Testis (tissue), 3 donors: ENCODE data around the gene ZDHHC7. TPM values are rescaled to one million over a fixed set of nuclear protein-coding genes. Genes with fewer than 3 reads are reported as not detected.

Experiments used
- DNase-seq: peaks from one replicate; pipeline ENCODE4 v3.0.0-alpha.2; 2019
- H3K27ac ChIP-seq, 2 donors: fragments of 200-600 bp; sonication (generic); one replicate each; pipeline ENCODE4 v1.5.1; 2019
- H3K27me3 ChIP-seq: fragments of 200-600 bp; sonication (generic); one replicate; pipeline ENCODE4 v1.5.1; 2019
- H3K36me3 ChIP-seq: fragments of 200-600 bp; sonication (generic); one replicate; pipeline ENCODE4 v1.5.1; 2017; ENCODE audit warnings: low read depth; ENCODE audit errors: missing control alignments
- H3K4me1 ChIP-seq: fragments of 200-600 bp; sonication (generic); one replicate; pipeline ENCODE4 v1.5.1; 2019
- H3K4me3 ChIP-seq, 2 donors: fragments of 200-600 bp; sonication (generic); one replicate each; pipeline ENCODE4 v1.5.1; 2017 to 2019
- H3K9me3 ChIP-seq: fragments of 200-600 bp; sonication (generic); one replicate; pipeline ENCODE4 v1.5.1; 2017
- CTCF ChIP-seq, 3 experiments: fragments of 450-650 bp in 2 of 3; fragments of 200-600 bp in 1 of 3; sonication (generic) in 1 of 3; IDR thresholded peaks; one replicate each; pipeline ENCODE4 v1.5.1; 2016 to 2019; ENCODE audit warnings: antibody characterized with exemption in 3 of 3, mild to moderate bottlenecking in 2 of 3, moderate library complexity in 1 of 3
- POLR2A ChIP-seq: fragments of 450-650 bp; IDR thresholded peaks from one replicate; pipeline ENCODE4 v1.6.1; 2017; ENCODE audit warnings: antibody characterized with exemption, mild to moderate bottlenecking, moderate library complexity
- WGBS, 2 donors: methylation state at CpG; one replicate each; pipeline ENCODE4 v1.1.5; 2018; 5-methylcytosine and 5-hydroxymethylcytosine counted together
- intact Hi-C: fragments of 100-400 bp; cut with DNase I; formaldehyde crosslinking; loops from one replicate; pipeline ENCODE4 v1.15.1; 2023; ENCODE audit warnings: low total_unique reads
- polyA plus RNA-seq: library from polyadenylated mRNA; stranded (reverse); fragments of 350-450 nt; fragmentation: Illumina TruSeq; extraction: RNeasy Lipid Tissue Mini Kit (QIAGEN cat#74804); gene quantifications from one replicate; pipeline ENCODE4 v1.2.3, GENCODE V29; 2014; ENCODE audit warnings: low read depth, low replicate concordance; ENCODE audit not compliant: insufficient read depth
- total RNA-seq, 2 donors: library from RNA; depleted of rRNA; stranded (reverse); fragments of >200 nt; gene quantifications; one replicate each; pipeline ENCODE4 v1.2.3, GENCODE V29; 2016

ZDHHC7 gene
- total and polyA plus RNA-seq, 3 donors from 2014 or later: 29.4 to 42.7 (median 35.0) TPM

DNA sequence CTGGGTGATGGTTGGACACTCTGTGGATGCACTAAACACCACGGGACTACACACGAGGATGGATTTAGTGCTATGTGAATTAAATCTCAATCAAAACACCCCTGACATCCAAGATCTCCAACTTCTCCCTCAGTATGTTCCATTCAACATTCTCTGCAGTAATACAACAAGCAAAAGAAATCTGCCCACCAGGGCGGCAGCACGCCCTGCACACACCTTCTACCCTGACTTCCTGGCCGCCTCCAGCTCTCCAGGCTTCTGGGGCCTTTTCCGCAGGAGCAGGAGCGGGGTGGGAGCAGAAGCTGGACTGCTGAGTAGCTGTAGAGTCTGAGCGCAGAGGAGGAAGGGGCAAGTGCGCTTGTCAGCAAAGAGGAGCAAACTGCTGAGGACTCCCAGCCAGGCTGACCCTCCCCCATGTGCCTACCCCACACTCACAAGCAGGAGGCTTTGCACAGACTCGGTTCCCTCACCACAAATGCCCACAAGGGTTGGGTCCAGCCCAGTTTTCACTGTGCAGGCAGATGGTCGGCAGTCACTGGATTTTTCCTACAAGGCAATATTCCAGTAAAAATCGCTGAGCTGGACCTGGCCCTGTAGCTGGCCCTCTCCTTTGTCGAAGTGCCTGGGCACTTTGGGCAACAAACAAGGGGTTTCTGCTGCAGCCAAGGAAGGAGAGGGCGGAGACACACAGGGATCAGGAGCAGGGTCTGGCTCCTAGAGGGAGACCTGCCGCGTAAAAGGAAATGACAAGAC, 22.8 kb downstream of the ZDHHC7 start:
- Histone ChIP-seq H3K36me3 (no peaks in the 10 kb centered on the region), H3K4me1 (peaks cover 8% of the 10 kb centered on the region), H3K27ac (no peak overlapping the region), H3K27me3 (no peaks in the 10 kb centered on the region), H3K4me3 (no peak overlapping the region), H3K9me3 (no peaks in the 10 kb centered on the region)
- TF ChIP-seq POLR2A (no peak), CTCF (IDR thresholded peaks at IDR 0.05) (no peak)
- WGBS, 2 donors: 90 to 94% methylated on average over 12 to 16 of the region's 16 CpGs
- DNase-seq: no peak
- intact Hi-C loops: no loop called here

- no peaks in the 10 kb centered on the region for H3K9me3 ChIP-seq
- H3K27ac ChIP-seq: no peak overlapping the region
- H3K36me3 ChIP-seq: no peaks in the 10 kb centered on the region
- no peaks in the 10 kb centered on the region for H3K27me3 ChIP-seq
- H3K4me3 ChIP-seq: no peak overlapping the region
- TF ChIP-seq CTCF (IDR thresholded peaks at IDR 0.05) (no peak), POLR2A (no peak)
- 90 to 100% methylated on average over 1 of the region's 1 CpG for WGBS, 2 donors
- DNase-seq: no peak
- H3K4me1 ChIP-seq: peaks cover 11% of the 10 kb centered on the region
- intact Hi-C loops: no loop called here
These were observed 24.5 kb downstream of the ZDHHC7 start for GRCh38 chr16:84986879-84987278.

DNA sequence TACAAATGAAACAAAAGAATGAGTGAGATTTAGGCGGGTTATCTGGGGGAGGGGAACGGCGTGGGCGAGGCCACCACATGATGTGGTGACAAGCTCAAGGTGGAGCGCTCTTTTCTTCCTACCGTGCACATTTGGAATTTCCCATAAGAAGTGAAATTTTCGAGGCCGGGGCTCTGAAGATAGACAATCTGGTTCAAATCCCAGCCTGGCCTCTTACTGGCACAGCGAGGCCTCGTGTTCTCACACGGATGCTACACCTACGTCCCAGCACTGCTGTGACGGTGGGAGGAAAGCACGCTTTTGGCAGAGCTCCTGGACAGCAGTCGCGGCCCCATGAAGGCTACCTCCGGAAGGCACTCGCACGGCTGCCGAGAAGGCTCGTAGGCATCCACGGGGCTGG, 25.2 kb downstream of the ZDHHC7 start:
- H3K4me1 ChIP-seq: peaks cover 11% of the 10 kb centered on the region
- no peak for DNase-seq

DNA sequence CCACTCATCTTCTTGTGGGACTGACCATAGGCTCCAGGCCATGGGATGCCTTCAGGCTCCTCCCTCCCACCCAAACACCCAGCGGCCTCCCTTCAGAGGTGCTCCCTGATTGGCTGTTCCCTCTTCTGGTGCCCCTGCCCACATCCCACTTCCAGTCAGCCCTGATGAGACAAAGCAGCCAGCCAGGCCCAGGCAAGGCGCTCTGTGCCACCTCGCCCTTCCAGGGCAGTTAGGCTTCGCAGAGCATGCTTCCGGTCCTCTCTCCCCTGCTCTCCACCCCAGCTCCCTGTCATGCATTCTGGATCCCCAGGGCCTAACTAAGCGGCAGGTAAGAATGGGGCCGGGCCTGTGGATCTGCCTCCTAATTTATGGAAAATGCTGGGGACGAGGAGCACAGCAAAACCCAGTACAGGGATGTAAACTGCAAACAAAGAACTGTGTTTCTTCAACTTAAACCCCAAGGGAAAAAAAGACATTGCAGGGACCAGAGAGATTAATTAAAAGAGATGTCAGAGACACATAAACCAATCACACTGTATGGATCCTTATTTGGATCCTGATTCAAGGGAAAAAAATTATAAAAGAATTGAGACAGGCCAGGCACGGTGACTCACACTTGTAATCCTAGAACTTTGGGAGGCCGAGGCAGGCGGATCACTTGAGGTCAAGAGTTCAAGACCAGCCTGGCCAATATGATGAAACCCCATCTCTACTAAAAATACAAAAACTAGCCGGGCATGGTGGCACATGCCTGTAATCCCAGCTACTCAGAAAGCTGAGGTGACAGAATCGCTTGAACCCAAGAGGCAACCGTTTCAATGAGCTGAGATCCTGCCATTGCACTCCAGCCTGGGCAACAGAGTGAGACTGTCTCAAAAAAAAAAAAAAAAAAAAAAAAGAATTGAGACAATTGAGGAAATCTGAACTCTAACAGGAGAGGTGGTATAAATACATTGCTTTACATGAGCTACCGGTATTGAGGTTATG, 26.0 kb downstream of the ZDHHC7 start:
- no peak overlapping the region for H3K4me3 ChIP-seq
- intact Hi-C loops: no loop called here
- no peaks in the 10 kb centered on the region for H3K27me3 ChIP-seq
- H3K4me1 ChIP-seq: peaks cover 11% of the 10 kb centered on the region
- no peak overlapping the region for H3K27ac ChIP-seq
- DNase-seq: no peak
- no peaks in the 10 kb centered on the region for H3K9me3 ChIP-seq
- WGBS, 2 donors: 87 to 89% methylated on average over 15 of the region's 15 CpGs
- TF ChIP-seq CTCF (IDR thresholded peaks at IDR 0.05): no peak
- TF ChIP-seq POLR2A: no peak
- H3K36me3 ChIP-seq: no peaks in the 10 kb centered on the region

More for the DNA sequence above, 25.2 kb downstream of the ZDHHC7 start:
- TF ChIP-seq POLR2A (no peak), CTCF (IDR thresholded peaks at IDR 0.05) (no peak)
- Histone ChIP-seq H3K27me3 (no peaks in the 10 kb centered on the region), H3K9me3 (no peaks in the 10 kb centered on the region), H3K27ac (no peak overlapping the region), H3K36me3 (no peaks in the 10 kb centered on the region), H3K4me3 (no peak overlapping the region)
- 73 to 86% methylated on average over 21 to 22 of the region's 22 CpGs for WGBS, 2 donors
- intact Hi-C loops: no loop called here
